HG03139 (cell line): ENCODE data around the gene CAP1.

Experiments
- ATAC-seq: cut with Tn5 transposase; IDR thresholded peaks from one replicate; pipeline ENCODE4 v1.9.1; 2021; ENCODE audit not compliant: unreplicated experiment

The CAP1 gene

DNA sequence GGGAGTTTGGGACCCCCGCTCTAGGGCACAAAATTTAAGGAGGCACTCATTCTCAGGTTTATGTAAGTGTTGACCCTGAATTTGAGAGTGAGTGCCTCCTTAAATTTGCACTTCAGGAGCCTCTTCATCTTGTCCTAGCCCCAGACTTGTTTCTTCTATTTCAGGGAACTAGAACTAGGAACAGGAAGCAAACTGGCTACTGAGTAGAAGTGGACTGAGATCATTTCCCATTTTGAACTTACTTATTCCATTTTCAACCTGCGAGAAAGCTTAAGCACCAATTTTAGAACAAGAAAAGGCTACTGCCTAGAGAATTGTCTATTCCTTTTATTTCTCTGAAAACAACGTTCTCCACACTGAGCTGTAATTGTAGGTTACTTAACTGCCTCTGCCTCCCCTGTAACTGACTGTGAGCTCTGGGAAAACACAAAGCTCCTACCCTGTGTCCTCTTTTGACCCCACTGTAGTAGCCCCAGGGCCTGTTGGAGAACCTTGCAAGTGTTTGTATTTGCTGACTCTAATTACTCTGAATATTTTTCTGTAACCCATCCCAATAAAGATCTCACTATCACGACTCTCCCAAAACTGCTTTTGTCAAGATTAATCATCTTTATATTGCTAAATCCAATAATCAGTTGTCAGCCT, 54.1 kb downstream of the CAP1 start:
- ATAC-seq = no peak

DNA sequence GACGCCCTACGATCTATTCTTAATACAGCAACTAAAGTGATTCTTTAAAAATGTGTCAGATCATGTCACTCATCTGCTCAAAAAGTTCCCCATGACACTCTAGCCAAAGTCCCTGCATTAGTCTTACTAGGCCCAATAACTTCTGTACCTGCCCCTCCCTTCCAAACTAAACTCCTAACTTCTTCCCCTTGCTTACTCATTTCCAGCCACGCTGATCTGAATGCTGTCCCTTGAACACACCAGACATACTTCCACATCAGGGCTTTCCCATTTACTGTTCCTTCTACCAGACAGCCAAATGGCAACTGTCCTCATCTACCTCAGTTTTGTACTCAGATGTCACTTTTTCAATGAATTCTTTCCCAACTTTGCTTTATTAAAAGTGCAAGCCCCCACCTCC, 55.3 kb downstream of the CAP1 start:
- no peak for ATAC-seq

DNA sequence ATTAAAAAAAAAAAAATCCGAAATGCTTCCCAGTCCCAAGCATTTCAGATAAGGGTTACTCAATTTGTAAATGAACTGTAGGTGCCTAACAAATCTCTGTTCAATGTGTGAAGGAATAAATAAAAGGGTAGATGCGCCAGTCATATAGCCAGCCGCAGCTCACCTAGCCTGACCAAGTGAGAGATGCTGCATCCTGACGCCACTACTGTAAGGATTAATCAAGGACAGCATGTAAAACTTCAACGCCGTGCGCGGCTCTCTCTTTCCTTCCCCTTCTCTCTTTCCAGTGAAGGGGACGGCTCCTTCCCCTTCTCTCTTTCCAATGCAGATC, 56.1 kb downstream of the CAP1 start:
- no peak for ATAC-seq

DNA sequence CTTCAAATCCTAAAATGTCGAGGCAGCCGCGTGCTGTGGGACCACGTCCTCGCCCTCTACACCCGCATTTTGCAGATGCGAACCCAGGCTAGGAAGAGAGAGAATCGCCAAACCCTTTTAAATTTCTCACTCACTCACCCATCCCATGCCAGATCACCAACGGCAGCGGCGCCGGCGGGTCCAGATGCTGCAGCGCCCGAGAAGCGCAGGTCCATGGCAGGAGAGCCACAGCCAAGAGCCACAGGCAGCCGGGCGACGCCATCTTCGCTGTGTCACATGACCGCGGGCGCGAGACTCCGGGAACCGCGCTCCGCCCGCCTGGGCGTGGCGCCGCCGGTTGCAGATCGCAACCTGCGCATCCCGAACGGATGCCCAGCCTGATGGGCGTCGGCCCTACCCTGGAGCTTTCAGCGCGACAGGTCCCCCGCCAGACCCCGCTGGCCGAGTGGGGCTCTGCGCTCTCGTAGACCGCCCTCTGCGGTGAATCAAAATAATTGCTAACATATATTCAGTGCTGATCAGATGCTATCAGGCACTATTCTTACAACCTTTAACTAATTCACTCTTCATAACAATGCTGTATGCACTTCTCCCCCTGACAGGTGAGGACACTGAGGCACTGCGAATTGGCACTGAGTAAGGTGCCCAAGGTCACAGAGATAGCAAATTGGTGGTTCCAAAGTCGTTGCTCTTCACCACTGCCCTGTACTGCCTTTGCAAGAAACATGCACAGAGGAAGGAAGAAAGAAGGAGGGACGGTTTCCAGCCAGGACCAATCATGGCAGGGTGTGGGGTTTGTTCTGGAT, 56.7 kb downstream of the CAP1 start, which contains the start of gene PPT1:
TSS of gene PPT1 (minus strand) at position 276 of the 806 bp plus-strand sequence. CDS start at position 262, 14 bp downstream.
- ATAC-seq = no peak

- ATAC-seq = no peak
These were observed 61.5 kb downstream of the CAP1 start for GRCh38 chr1:40102038-40102437.

DNA sequence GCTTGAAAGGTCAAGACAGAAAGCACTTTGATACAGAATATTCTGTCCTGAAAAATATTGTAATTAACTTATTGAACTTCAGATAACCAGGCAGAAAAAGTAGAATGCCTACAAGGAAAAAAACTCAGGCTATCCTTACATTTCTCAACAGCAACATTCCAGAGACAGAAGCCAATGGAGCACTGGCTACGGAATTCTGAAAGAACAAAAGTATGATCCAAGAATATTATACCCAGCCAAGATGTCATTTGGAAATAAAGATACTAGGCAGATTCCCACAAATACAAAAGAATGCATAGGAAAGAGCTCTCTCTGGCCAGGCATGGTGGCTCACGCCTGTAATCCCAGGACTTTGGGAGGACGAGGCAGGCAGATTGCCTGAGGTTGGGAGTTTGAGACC, 62.4 kb downstream of the CAP1 start:
- ATAC-seq = no peak

DNA sequence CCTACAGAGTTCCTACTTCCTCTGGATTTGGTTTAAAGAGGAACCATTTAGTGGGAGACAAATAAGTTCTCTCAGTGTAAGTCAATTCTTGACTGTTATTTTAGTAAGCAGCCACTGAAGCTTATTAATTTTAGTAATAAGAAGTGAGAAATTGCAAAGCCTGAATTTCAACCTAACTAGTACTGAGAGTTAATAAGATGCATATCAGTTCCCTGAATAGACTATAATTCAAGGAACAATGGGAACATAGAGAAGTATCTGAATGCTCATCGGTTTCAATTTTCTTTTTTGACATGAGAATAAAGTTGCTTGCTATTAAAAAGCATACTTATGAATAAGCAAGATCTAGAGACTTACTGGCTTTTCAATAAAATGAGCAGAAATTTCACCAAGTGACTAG, 64.5 kb downstream of the CAP1 start:
- no peak for ATAC-seq

DNA sequence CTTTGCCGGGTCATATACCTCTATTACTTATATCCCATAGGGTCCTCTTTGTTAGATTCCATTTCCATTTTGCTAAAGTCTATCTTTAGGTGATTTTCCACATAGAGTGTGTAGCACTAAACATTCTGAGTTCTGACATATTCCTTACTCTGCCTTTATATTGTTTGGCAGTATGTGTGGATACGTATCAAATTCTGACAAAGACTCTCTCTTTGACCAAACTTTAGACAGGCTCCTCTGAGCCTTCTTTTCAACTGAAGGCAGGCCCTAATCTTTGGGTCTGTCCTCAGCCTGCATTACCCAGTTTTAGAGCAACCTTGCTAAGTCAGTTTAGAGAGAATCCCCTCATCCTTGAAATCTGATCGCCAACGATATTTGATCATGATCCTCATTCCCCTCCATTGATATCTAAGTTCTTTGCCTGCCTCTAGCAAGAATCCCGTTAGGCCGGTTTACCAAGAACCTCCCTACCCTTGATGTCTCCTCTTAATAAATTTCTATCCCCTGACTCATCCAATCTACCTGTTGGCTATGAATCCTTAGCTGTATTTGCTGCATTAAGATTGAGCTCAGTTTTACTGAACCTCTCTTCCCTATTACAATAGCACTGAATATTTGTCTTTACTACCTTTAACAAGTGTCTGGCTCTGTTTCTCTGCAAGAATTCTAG, 66.9 kb downstream of the CAP1 start:
- ATAC-seq = no peak

DNA sequence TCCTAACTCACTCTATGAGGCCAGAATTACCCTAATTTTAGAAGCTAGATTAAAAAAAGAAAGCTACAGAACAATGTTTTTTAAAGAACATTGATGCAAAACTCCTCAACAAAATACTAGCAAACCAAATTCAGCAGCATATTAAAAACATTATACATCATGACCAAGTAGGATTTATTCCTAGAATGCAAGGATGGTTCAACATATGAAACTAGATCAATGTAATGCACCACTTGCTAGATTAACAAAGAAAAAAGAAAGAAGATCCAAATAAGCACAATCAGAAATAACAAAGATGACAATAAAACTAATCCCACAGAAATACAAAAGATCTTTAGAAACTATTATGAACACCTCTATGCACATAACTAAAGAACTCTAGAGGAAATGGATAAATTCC, 69.9 kb downstream of the CAP1 start:
- ATAC-seq = no peak

DNA sequence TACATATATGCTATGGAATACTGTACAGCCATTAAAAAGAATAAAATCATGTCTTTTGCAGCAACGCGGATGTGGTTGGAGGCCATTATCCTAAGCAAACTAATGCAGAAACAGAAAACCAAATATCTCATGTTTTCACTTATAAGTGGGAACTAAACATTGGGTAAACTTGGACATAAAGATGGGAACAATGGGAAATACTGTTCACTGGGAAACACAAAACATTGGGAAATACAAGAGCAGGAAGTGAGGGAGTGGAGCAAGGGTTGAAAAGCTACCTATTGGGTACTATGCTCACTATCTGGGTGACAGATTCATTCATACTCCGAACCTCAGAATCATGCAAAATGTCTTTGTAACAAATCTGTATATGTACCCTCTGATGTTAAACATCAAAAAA, 73.9 kb downstream of the CAP1 start:
- ATAC-seq = no peak

DNA sequence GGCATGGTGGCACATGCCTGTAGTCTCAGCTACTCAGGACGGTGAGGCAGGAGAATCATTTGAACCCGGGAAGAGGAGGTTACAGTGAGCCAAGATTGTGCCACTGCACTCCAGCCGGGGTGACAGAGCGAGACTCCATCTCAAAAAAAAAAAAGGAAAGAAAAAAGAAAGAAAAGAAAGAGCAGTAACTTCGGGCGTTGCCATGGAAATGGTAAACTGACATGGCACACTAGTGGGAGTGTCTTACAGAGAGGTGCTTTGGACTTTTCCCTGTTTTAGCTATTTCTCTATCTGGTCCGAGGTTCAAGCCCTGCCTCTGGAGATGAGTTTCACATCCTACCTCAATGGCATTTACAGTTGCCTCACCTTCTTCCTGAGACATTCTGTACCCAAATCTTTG, 79.6 kb downstream of the CAP1 start:
- no peak for ATAC-seq
